OCI-LY7 (cell line): ENCODE measurements around the gene TYW1. TPM values are rescaled to one million over a fixed set of nuclear protein-coding genes. Genes with fewer than 3 reads are reported as not detected.
"Not testable (repeated sequence)": the region's sequence is repeated elsewhere in the genome, so short reads cannot be mapped to it uniquely, and the experiment has no call there.

ENCODE experiments used
- BruUV-seq: library from RNA; stranded (reverse); fragments of 400-500 nt; replicated peaks from 2 replicates; lab custom pipeline; 2021; lab: Mats Ljungman, UMichigan
- CTCF ChIA-PET: fragments of 300-600 bp; sonication (Branson Sonifier 250); formaldehyde crosslinking; loops from one replicate; lab custom pipeline; 2022; ENCODE audit warnings: antibody characterized with exemption; ENCODE audit not compliant: unreplicated experiment; lab: Charles Lee
- POLR2A ChIA-PET: fragments of 300-600 bp; sonication (Branson Sonifier 250); formaldehyde crosslinking; loops from one replicate; lab custom pipeline; 2022; ENCODE audit warnings: antibody characterized with exemption; lab: Charles Lee
- DNase-seq: peaks from one replicate; pipeline ENCODE4 v3.0.0-alpha.2; 2015; ENCODE audit warnings: low spot score
- H2AFZ ChIP-seq: fragments of 200-600 bp; sonication (generic), shearing (Covaris generic); 2 replicates; pipeline ENCODE4 v1.6.1; 2014; ENCODE audit warnings: mild to moderate bottlenecking, antibody characterized with exemption, low read length, moderate library complexity
- H3K27ac ChIP-seq: fragments of 200-600 bp; sonication (generic); 2 replicates; pipeline ENCODE4 v1.5.1; 2014; ENCODE audit warnings: mixed run types, low read depth, mild to moderate bottlenecking, moderate library complexity, low read length, inconsistent platforms; ENCODE audit not compliant: poor library complexity, severe bottlenecking
- H3K36me3 ChIP-seq: fragments of 200-600 bp; sonication (generic); 2 replicates; pipeline ENCODE4 v1.6.1; 2014; ENCODE audit warnings: mild to moderate bottlenecking, antibody characterized with exemption, low read length, moderate library complexity, mixed read lengths; ENCODE audit not compliant: insufficient read depth
- H3K4me1 ChIP-seq: fragments of 200-600 bp; sonication (generic); 2 replicates; pipeline ENCODE4 v1.5.1; 2014; ENCODE audit warnings: mild to moderate bottlenecking, low read length; ENCODE audit not compliant: insufficient read depth, poor library complexity, severe bottlenecking
- H3K4me2 ChIP-seq: fragments of 200-600 bp; sonication (generic); 2 replicates; pipeline ENCODE4 v1.6.1; 2014; ENCODE audit warnings: mild to moderate bottlenecking, low read length
- H3K4me3 ChIP-seq: fragments of 200-600 bp; sonication (generic); 2 replicates; pipeline ENCODE4 v1.5.1; 2014; ENCODE audit warnings: mild to moderate bottlenecking, low read depth, low read length; ENCODE audit not compliant: poor library complexity, severe bottlenecking
- H3K79me2 ChIP-seq: fragments of 200-600 bp; sonication (generic); 2 replicates; pipeline ENCODE4 v1.6.1; 2016; ENCODE audit warnings: low read depth, mild to moderate bottlenecking, low read length, moderate library complexity, mixed read lengths; ENCODE audit not compliant: insufficient read depth
- H3K9me2 ChIP-seq: fragments of 200-600 bp; sonication (generic); 2 replicates; pipeline ENCODE4 v1.6.1; 2016; ENCODE audit warnings: mild to moderate bottlenecking, low read length, mixed read lengths; ENCODE audit not compliant: insufficient read depth
- H3K9me3 ChIP-seq: fragments of 200-600 bp; sonication (generic); 2 replicates; pipeline ENCODE4 v1.6.1; 2014; ENCODE audit warnings: mild to moderate bottlenecking, mixed run types, low read length, mixed read lengths
- H4K20me1 ChIP-seq: fragments of 200-600 bp; sonication (generic); 2 replicates; pipeline ENCODE4 v1.6.1; 2014; ENCODE audit warnings: mild to moderate bottlenecking, antibody characterized with exemption, low read length, moderate library complexity, mixed read lengths; ENCODE audit not compliant: insufficient read depth
- CTCF ChIP-seq: fragments of 200-600 bp; sonication (generic); conservative IDR thresholded peaks from 2 replicates; pipeline ENCODE4 v1.5.1; 2014; ENCODE audit warnings: mild to moderate bottlenecking, antibody characterized with exemption, low read length, moderate library complexity, mixed read lengths
- intact Hi-C: fragments of 100-400 bp; cut with micrococcal nuclease; formaldehyde crosslinking; loops from one replicate; pipeline ENCODE4 v1.10.0; 2022; ENCODE audit not compliant: unreplicated experiment
- total RNA-seq, 2 experiments: library from RNA; depleted of rRNA in 1 of 2; stranded (reverse); fragments of >200 nt in 1 of 2; shearing (Covaris generic) in 1 of 2; gene quantifications; 2 replicates each; pipeline ENCODE4 v1.2.3, GENCODE V29; 2014 to 2022

The TYW1 gene
- total RNA-seq, 2 experiments from 2014 or later, result 17.3 to 22.3 TPM

- DNase-seq, result no peak
- Histone ChIP-seq H3K27ac (no peak overlapping the region), H3K9me2 (no peaks in the 10 kb centered on the region), H2AFZ (no peak overlapping the region), H3K4me2 (no peak overlapping the region), H4K20me1 (no peaks in the 10 kb centered on the region), H3K9me3 (no peaks in the 10 kb centered on the region), H3K36me3 (no peaks in the 10 kb centered on the region), H3K4me3 (no peak overlapping the region), H3K4me1 (no peaks in the 10 kb centered on the region), H3K79me2 (no peaks in the 10 kb centered on the region)
- ChIA-PET CTCF (no interaction called here), POLR2A (no interaction called here)
- intact Hi-C loops, result no loop called here
- no TSS peak for BruUV-seq
- TF ChIP-seq CTCF, result no peak
These were observed 212.6 kb downstream of the TYW1 start for GRCh38 chr7:67209256-67209655.

- POLR2A ChIA-PET, result no interaction called here
- no peaks in the 10 kb centered on the region for H3K79me2 ChIP-seq
- H4K20me1 ChIP-seq, result no peaks in the 10 kb centered on the region
- no TSS peak for BruUV-seq
- H3K36me3 ChIP-seq, result no peaks in the 10 kb centered on the region
- H3K4me1 ChIP-seq, result no peaks in the 10 kb centered on the region
- H3K9me2 ChIP-seq, result no peaks in the 10 kb centered on the region
- intact Hi-C loops, result no loop called here
- H3K4me3 ChIP-seq, result no peak overlapping the region
- CTCF ChIA-PET, result no interaction called here
- no peak overlapping the region for H3K27ac ChIP-seq
- H3K9me3 ChIP-seq, result no peaks in the 10 kb centered on the region
- no peak overlapping the region for H2AFZ ChIP-seq
- no peak for DNase-seq
- TF ChIP-seq CTCF, result no peak
- H3K4me2 ChIP-seq, result no peak overlapping the region
These were observed 213.9 kb downstream of the TYW1 start for GRCh38 chr7:67210567-67210966.

GRCh38 chr7:67211650-67212330, 215.2 kb downstream of the TYW1 start:
- DNase-seq, H3K4me2 ChIP-seq, CTCF ChIA-PET, H3K27ac ChIP-seq, H2AFZ ChIP-seq, H3K9me3 ChIP-seq, H3K9me2 ChIP-seq, BruUV-seq, H3K79me2 ChIP-seq, H4K20me1 ChIP-seq, H3K4me1 ChIP-seq, intact Hi-C loops, H3K36me3 ChIP-seq, H3K4me3 ChIP-seq: not testable (repeated sequence)
- POLR2A ChIA-PET, result interaction anchor here (0.6 kb wide), 1 partner anchor 1719 kb away, joined by 3 read pairs; no protein-coding TSS in a partner anchor

- H3K4me3 ChIP-seq, H3K36me3 ChIP-seq, H4K20me1 ChIP-seq, H3K4me1 ChIP-seq, H3K4me2 ChIP-seq, intact Hi-C loops, H3K27ac ChIP-seq, POLR2A ChIA-PET, H3K79me2 ChIP-seq, H2AFZ ChIP-seq, BruUV-seq, H3K9me2 ChIP-seq, H3K9me3 ChIP-seq, DNase-seq, CTCF ChIA-PET: not testable (repeated sequence)
These were observed 216.4 kb downstream of the TYW1 start for GRCh38 chr7:67213038-67213437.

GRCh38 chr7:67223551-67223950, 226.9 kb downstream of the TYW1 start:
- POLR2A ChIA-PET, result not testable (repeated sequence)

More at GRCh38 chr7:67223551-67223950, 226.9 kb downstream of the TYW1 start:
- H3K27ac ChIP-seq, intact Hi-C loops, H3K4me1 ChIP-seq, H3K36me3 ChIP-seq, H3K9me2 ChIP-seq, H3K4me2 ChIP-seq, H3K4me3 ChIP-seq, H3K9me3 ChIP-seq, H4K20me1 ChIP-seq, DNase-seq, CTCF ChIA-PET, H3K79me2 ChIP-seq, BruUV-seq, H2AFZ ChIP-seq: not testable (repeated sequence)
